T-cell (primary cell): ENCODE data around the gene VAV2. TPM values are rescaled to one million over a fixed set of nuclear protein-coding genes. Genes with fewer than 3 reads are reported as not detected.
A peak's percentile ranks its signal among the peaks of the same experiment; 100 is the strongest.

Source experiments
- ATAC-seq, 4 experiments: fragments of 200-7000 bp in 3 of 4; fragments of 150-1000 bp in 1 of 4; cut with Tn5 transposase; replicated peaks in 1 of 4; 1 replicate in 3 of 4; 2 replicates in 1 of 4; pipeline ENCODE4 v1.10.0; 2021; ENCODE audit warnings: moderate library complexity in 3 of 4, mild to moderate bottlenecking in 2 of 4, moderate number of reproducible peaks in 1 of 4
- CTCF ChIA-PET, 2 donors: fragments of 300-600 bp; sonication (Branson Sonifier 250); formaldehyde crosslinking; loops; one replicate each; lab custom pipeline; 2022; ENCODE audit warnings: antibody characterized with exemption in 2 of 2; lab: Charles Lee
- POLR2A ChIA-PET, 2 donors: fragments of 300-600 bp; sonication (Branson Sonifier 250); formaldehyde crosslinking; loops; one replicate each; lab custom pipeline; 2022; ENCODE audit warnings: antibody characterized with exemption in 2 of 2; lab: Charles Lee
- DNase-seq, 35 experiments: peaks; one replicate each; pipeline versions ENCODE4 v3.0.0 to v3.0.0-alpha.2; 2013 to 2023
- H3K27ac ChIP-seq: one replicate; pipeline ENCODE4 v1.5.1; 2013; ENCODE audit warnings: low read length
- H3K27me3 ChIP-seq, 2 experiments: replicated peaks in 1 of 2; 1 replicate in 1 of 2; 2 replicates in 1 of 2; pipeline versions ENCODE4 v1.6.1 to v1.7.0; 2013; ENCODE audit warnings: low read length in 1 of 2, mixed read lengths in 1 of 2; ENCODE audit not compliant: control insufficient read depth in 2 of 2, insufficient read depth in 2 of 2; ENCODE audit errors: extremely low read depth in 1 of 2
- H3K36me3 ChIP-seq, 2 donors: 1 replicate in 1 of 2; 2 replicates in 1 of 2; pipeline versions ENCODE4 v1.6.1 to v1.7.0; 2013; ENCODE audit warnings: low read length in 1 of 2; ENCODE audit not compliant: control insufficient read depth in 2 of 2, insufficient read depth in 1 of 2; ENCODE audit errors: extremely low read depth in 1 of 2
- H3K4me1 ChIP-seq, 2 experiments: 1 replicate in 1 of 2; 2 replicates in 1 of 2; pipeline versions ENCODE4 v1.6.1 to v1.7.0; 2013; ENCODE audit warnings: low read length in 2 of 2, mixed read lengths in 1 of 2; ENCODE audit not compliant: insufficient read depth in 2 of 2, control insufficient read depth in 1 of 2; ENCODE audit errors: extremely low read depth in 1 of 2
- H3K4me3 ChIP-seq, 2 donors: 1 replicate in 1 of 2; 2 replicates in 1 of 2; pipeline versions ENCODE4 v1.5.1 to v1.7.0; 2013; ENCODE audit warnings: mild to moderate bottlenecking in 2 of 2, low read length in 1 of 2, moderate library complexity in 1 of 2; ENCODE audit not compliant: control insufficient read depth in 1 of 2; ENCODE audit errors: extremely low read depth in 1 of 2
- H3K9me3 ChIP-seq: 2 replicates; pipeline ENCODE4 v1.7.0; 2013
- H3K27ac Mint-ChIP-seq, 2 donors: one replicate each; pipeline ENCODE4 v1.8.0; 2020 to 2021; ENCODE audit warnings: mild to moderate bottlenecking in 2 of 2, mixed read lengths in 2 of 2
- H3K27me3 Mint-ChIP-seq, 2 donors: one replicate each; pipeline ENCODE4 v1.8.0; 2021 to 2022; ENCODE audit warnings: mixed read lengths in 2 of 2
- H3K36me3 Mint-ChIP-seq: one replicate; pipeline ENCODE4 v1.8.0; 2021; ENCODE audit warnings: mixed read lengths
- H3K4me1 Mint-ChIP-seq, 3 donors: one replicate each; pipeline ENCODE4 v1.8.0; 2020 to 2022; ENCODE audit warnings: mixed read lengths in 3 of 3, mild to moderate bottlenecking in 1 of 3
- H3K4me3 Mint-ChIP-seq, 3 donors: one replicate each; pipeline ENCODE4 v1.8.0; 2020 to 2022; ENCODE audit warnings: mild to moderate bottlenecking in 3 of 3, mixed read lengths in 3 of 3, moderate library complexity in 3 of 3
- H3K9me3 Mint-ChIP-seq, 3 donors: one replicate each; pipeline ENCODE4 v1.8.0; 2020 to 2022; ENCODE audit warnings: mixed read lengths in 3 of 3
- WGBS: methylation state at CpG from one replicate; pipeline ENCODE4 v1.1.5; 2013; ENCODE audit warnings: missing lambda C conversion rate; ENCODE audit not compliant: insufficient coverage; 5-methylcytosine and 5-hydroxymethylcytosine counted together
- total RNA-seq, 35 experiments: library from RNA in 6 of 35; stranded (reverse) in 6 of 35; fragments of 120-200 nt in 1 of 35; gene quantifications; one replicate each; pipeline versions ENCODE4 v1.2.1 to v1.2.4 and lab custom pipeline; 2013 to 2026

The VAV2 gene
- total RNA-seq, 5 donors from 2014 or later (not counting 1 experiment from before 2014, with no cell fraction given) = 1.2 to 7.5 (median 4.9) TPM

DNA sequence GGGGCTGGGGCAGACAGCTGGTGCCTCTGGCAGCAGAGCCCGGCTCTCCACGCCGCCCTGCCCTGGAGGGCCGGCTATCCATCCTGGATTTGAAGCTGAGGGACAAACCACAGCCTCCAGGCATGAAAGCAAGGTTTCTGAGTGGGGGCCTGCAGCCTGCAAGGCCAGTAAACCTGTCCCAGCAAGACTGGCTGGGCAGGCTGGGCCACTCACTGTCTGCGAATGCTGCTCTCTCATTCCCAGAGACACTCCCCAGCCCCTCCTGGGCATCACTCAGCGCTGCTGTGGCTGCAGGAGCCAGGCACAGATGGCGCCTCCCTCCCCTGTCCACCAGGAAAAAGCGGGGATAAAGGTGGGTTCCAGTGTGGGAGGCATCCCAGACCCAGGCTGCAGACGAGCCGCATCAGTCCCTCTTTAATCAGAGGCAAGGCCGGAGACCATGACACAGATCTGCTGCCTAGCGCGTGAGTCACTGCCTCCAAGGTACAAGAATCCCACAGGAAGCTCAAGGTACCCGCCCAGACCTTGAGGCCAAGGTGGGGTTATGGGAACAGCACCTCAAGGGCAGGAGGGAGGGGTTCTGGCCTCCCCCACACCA lies 118.0 kb downstream of the VAV2 start:
- H3K27me3 ChIP-seq = peaks cover 0 to 14% of the 10 kb centered on the region in 2 experiments
- POLR2A ChIA-PET = no interaction called here
- Mint-ChIP-seq H3K9me3 (no peaks in the 10 kb centered on the region), H3K27ac (no peak overlapping the region), H3K4me1 (peaks cover 10 to 12% (median 12%) of the 10 kb centered on the region in 3 donors), H3K27me3 (peaks cover 9% of the 10 kb centered on the region in 2 donors), H3K36me3 (no peaks in the 10 kb centered on the region), H3K4me3 (no peak overlapping the region)
- H3K9me3 ChIP-seq = no peaks in the 10 kb centered on the region
- WGBS = 91% methylated on average over 9 of the region's 14 CpGs
- CTCF ChIA-PET = no interaction called here
- DNase-seq (no peak), ATAC-seq (no peak)
- no peak overlapping the region for H3K4me3 ChIP-seq
- H3K27ac ChIP-seq = no peak overlapping the region
- H3K4me1 ChIP-seq = peaks cover 0 to 9% of the 10 kb centered on the region in 2 experiments
- no peaks in the 10 kb centered on the region for H3K36me3 ChIP-seq

DNA sequence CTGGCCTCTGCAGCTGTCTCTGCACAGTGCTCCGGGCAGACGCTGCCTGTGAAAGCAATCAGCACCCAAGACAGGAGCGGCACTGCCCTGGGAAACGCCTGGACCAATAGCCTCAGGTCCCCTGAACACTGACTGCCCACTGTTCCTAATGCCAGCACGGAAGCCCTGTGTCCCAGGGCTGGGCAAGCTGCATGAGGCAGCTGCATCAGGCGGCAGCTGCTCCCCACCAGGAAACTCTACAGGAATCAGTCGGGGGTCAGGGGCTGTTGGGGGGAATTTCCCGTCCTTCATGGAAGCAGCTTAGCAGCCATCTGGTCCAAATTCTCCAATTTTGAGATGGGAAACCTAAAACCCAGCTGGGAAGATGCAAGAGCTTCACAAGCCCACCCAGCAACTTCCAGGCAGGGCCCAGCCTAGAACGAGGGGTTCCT lies 118.6 kb downstream of the VAV2 start:
- Mint-ChIP-seq H3K4me1 (peaks cover 10 to 12% (median 12%) of the 10 kb centered on the region in 3 donors), H3K27ac (no peak overlapping the region), H3K27me3 (peaks cover 9% of the 10 kb centered on the region in 2 donors), H3K36me3 (no peaks in the 10 kb centered on the region), H3K4me3 (no peak overlapping the region), H3K9me3 (no peaks in the 10 kb centered on the region)
- ChIA-PET POLR2A (no interaction called here), CTCF (no interaction called here)
- ATAC-seq (no peak), DNase-seq (no peak)
- peaks cover 0 to 18% of the 10 kb centered on the region in 2 experiments for H3K27me3 ChIP-seq
- 87% methylated on average over 5 of the region's 9 CpGs for WGBS
- no peaks in the 10 kb centered on the region for H3K9me3 ChIP-seq
- H3K4me3 ChIP-seq = no peak overlapping the region
- H3K36me3 ChIP-seq = no peaks in the 10 kb centered on the region
- peaks cover 0 to 9% of the 10 kb centered on the region in 2 experiments for H3K4me1 ChIP-seq
- H3K27ac ChIP-seq = no peak overlapping the region

DNA sequence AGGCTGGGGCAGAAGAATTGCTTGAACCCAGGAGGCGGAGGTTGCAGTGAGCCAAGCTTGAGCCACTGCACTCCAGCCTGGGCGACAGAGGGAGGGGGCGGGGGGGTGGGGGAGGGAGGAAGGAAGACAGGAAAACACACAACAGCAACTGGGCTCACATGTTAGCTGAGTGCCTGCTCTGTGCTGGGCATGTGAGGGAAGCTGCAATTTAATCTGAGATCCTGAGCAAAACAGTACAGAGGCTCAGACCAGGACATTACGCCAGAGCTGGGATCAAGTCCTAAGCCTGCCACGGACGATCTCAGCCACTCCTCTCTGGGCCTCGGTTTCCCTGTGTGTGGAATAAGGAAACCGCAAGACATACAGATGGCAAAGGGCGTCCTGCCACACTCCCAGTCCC lies 119.1 kb downstream of the VAV2 start:
- no peaks in the 10 kb centered on the region for H3K36me3 ChIP-seq
- no peak overlapping the region for H3K4me3 ChIP-seq
- peaks cover 0 to 9% of the 10 kb centered on the region in 2 experiments for H3K4me1 ChIP-seq
- ATAC-seq = no peak
- Mint-ChIP-seq H3K27me3 (peaks cover 9% of the 10 kb centered on the region in 2 donors), H3K9me3 (no peaks in the 10 kb centered on the region), H3K4me3 (no peak overlapping the region), H3K27ac (no peak overlapping the region), H3K4me1 (peaks cover 10 to 12% (median 12%) of the 10 kb centered on the region in 3 donors), H3K36me3 (no peaks in the 10 kb centered on the region)
- no peak overlapping the region for H3K27ac ChIP-seq
- no peaks in the 10 kb centered on the region for H3K9me3 ChIP-seq
- 79% methylated on average over 5 of the region's 9 CpGs for WGBS
- H3K27me3 ChIP-seq = peaks cover 0 to 23% of the 10 kb centered on the region in 2 experiments
- ChIA-PET POLR2A (no interaction called here), CTCF (no interaction called here)
- DNase-seq = no peak

DNA sequence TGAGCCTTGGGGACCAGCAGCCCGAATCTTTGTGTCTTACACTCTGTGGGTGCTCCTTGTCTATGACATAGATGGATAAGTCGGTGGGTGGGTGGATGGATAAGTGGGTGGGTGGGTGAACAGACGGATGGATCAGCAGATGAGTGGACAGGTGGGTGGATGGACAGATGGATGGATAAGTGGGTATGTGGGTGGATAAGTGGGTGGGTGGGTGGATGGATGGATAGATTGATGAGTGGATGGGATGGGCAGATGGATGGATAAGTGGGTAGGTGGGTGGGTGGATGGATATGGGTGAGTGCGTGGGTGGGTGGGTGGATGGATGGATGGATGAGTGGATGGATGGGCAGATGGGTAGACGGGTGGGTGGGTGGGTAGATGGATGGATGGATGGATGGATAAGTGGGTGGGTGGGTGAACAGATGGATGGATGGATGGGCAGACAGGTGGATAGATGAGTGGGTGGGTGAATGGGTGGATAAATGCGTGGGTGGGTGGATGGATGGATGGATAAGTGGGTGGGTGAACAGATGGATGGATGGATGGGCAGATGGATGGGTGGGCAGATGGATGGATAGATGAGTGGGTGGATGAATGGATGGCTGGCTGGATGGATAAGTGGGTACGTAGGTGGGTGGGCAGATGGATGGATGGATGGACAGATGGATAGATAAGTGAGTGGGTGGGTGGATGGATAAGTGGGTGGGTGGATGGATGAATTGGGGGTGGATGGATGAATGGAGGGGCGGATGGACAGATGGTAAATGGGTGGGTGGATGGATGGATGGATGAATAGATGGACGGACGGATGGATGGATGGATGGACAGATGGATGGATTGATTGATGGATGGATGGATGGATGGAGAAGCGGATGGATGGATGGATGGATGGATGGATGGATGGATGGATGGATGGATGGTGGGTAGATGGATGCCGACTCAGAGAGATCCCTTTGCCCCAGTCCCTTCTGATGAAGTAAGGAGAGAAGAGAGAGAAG lies 121.2 kb downstream of the VAV2 start:
- 87% methylated on average over 10 of the region's 12 CpGs for WGBS
- H3K27me3 Mint-ChIP-seq = peaks cover 9% of the 10 kb centered on the region in 2 donors
- H3K4me3 Mint-ChIP-seq = no peak overlapping the region
- Histone ChIP-seq H3K36me3 (no peaks in the 10 kb centered on the region), H3K27ac (no peak overlapping the region), H3K9me3 (no peaks in the 10 kb centered on the region), H3K4me3 (no peak overlapping the region), H3K27me3 (peaks cover 0 to 27% of the 10 kb centered on the region in 2 experiments), H3K4me1 (peaks cover 0 to 9% of the 10 kb centered on the region in 2 experiments)
- POLR2A ChIA-PET = no interaction called here
- peaks cover 10 to 12% (median 12%) of the 10 kb centered on the region in 3 donors for H3K4me1 Mint-ChIP-seq
- no peaks in the 10 kb centered on the region for H3K9me3 Mint-ChIP-seq
- ATAC-seq (no peak), DNase-seq (no peak)
- no peaks in the 10 kb centered on the region for H3K36me3 Mint-ChIP-seq
- CTCF ChIA-PET = no interaction called here
- H3K27ac Mint-ChIP-seq = no peak overlapping the region

DNA sequence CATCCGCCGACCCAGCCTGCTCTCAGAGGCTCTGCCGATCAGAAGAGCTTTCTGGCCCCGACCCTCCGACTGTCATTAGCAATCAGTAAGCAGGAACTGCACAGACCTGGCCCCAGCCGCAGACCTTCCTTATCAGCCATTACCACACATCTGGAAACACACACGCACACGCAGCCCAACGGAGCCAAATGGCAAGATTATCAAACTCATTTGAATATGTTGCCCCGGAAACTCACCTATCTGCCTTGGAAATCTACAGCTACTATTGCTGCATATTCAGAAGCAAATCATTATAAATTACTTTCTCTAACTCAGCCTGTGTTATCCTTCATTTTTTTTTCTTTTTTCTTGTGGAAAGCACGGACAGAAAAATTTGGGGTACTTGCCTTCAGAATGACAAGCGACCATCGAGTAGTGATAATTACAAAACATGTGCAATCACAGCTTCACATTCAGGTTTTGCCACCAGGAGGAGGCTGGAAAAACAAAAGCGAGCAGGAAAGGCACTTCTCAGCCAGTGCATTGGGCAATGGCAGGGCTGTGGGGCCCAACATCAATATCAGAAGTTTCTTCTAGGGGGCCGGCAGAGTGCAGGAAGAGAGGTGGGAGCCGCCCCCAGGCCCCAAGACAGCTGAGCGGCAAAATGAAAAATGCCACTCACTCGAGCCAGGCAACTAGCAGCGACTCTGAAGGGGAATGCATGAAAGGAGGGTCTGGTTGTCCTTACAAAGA lies 122.3 kb downstream of the VAV2 start:
- 10% methylated on average over 17 of the region's 19 CpGs for WGBS
- Mint-ChIP-seq H3K4me3 (peak overlapping the region in 2 of 3 donors; percentile 47 to 62), H3K9me3 (peaks cover 6 to 8% (median 6%) of the 10 kb centered on the region in 3 donors), H3K27ac (peak overlapping the region in 1 of 2 donors; percentile 16), H3K27me3 (peaks cover 9% of the 10 kb centered on the region in 2 donors), H3K36me3 (peaks cover 5% of the 10 kb centered on the region), H3K4me1 (peaks cover 10 to 12% (median 12%) of the 10 kb centered on the region in 3 donors)
- Histone ChIP-seq H3K27me3 (peaks cover 0 to 27% of the 10 kb centered on the region in 2 experiments), H3K27ac (no peak overlapping the region), H3K4me3 (no peak overlapping the region), H3K36me3 (no peaks in the 10 kb centered on the region), H3K9me3 (no peaks in the 10 kb centered on the region), H3K4me1 (peaks cover 0 to 9% of the 10 kb centered on the region in 2 experiments)
- POLR2A ChIA-PET = interaction anchor here in 1 of 2 donors (0.7 kb wide), 1 partner anchor 119 kb away, joined by 5 read pairs; no protein-coding TSS in a partner anchor
- CTCF ChIA-PET = no interaction called here
- peak in 3 of 4 experiments; percentile 32 to 60 (median 48) for ATAC-seq
- peak in 3 of 35 experiments; percentile 6 to 14 (median 6) for DNase-seq

DNA sequence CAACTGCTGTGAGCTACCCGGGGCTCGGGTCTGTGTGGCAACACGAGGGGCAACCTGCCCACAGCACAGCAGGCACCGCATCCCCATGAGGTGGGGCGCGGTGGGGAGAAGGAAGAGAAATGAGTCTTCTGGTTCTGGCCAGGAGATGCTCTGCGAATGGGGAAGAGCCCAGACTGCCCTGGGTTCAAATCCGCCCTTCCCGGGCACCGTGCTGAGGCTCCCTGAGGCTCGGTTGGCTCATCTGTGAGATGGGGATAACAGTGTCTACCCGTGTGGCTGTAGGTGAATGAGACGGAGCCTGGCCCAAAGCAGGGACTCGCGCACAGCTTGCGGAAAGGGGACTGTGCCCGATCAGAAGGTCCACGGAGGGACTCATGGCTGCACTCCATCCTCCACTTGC lies 123.9 kb downstream of the VAV2 start:
- Mint-ChIP-seq H3K36me3 (peaks cover 5% of the 10 kb centered on the region), H3K27me3 (peaks cover 9% of the 10 kb centered on the region in 2 donors), H3K4me1 (peaks cover 10 to 12% (median 12%) of the 10 kb centered on the region in 3 donors), H3K27ac (no peak overlapping the region), H3K4me3 (no peak overlapping the region), H3K9me3 (peaks cover 6 to 9% (median 6%) of the 10 kb centered on the region in 3 donors)
- Histone ChIP-seq H3K36me3 (no peaks in the 10 kb centered on the region), H3K9me3 (no peaks in the 10 kb centered on the region), H3K4me3 (no peak overlapping the region), H3K27ac (no peak overlapping the region), H3K4me1 (peaks cover 0 to 9% of the 10 kb centered on the region in 2 experiments), H3K27me3 (peaks cover 0 to 20% of the 10 kb centered on the region in 2 experiments)
- no peak for ATAC-seq
- ChIA-PET POLR2A (no interaction called here), CTCF (no interaction called here)
- WGBS = 97% methylated on average over 16 of the region's 18 CpGs
- DNase-seq = no peak
